Activated CD4-positive, alpha-beta T cell treated with anti-CD3 and anti-CD28 coated beads, Interleukin-10, Interleukin-2, amounts not matched to agents 100 ng/mL and 50 ng/mL, durations not matched to agents 16 hours and 8 hours (primary cell): ENCODE data around the gene FAM193A.
"Not testable (repeated sequence)": the region's sequence is repeated elsewhere in the genome, so short reads cannot be mapped to it uniquely, and the experiment has no call there.

Experiments
- DNase-seq: peaks from one replicate; pipeline ENCODE4 v3.0.0-alpha.2; 2020

The FAM193A gene

DNA sequence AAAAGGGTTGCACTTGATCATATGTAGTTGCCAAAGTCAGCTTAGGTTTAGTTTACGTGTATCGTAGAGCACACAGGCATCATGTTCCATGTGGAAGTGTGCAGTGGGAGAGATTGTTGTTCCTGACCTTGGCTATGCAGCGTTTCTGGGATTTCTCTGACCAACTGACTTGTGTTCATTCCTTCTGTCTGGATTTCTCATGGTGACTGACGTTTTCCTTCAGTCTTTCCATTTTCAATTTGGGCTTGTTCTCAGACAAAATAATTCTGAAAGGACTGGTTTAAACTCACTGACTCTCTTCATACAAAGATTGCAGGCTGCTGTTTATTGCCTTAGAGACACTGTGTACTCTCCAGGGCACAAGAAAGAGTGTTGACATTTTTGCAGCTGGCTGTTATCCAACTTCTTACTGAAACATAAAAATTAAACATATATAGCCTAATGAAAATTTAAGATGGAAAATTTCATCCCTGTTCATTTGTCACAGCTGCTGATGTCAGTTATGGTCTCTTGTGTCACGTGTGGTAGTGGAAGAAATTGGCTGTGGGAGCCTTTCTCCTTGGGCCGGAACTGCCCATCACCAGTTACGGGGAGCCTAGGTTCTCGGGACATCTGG is 124.3 kb downstream of the FAM193A start:
- no peak for DNase-seq

DNA sequence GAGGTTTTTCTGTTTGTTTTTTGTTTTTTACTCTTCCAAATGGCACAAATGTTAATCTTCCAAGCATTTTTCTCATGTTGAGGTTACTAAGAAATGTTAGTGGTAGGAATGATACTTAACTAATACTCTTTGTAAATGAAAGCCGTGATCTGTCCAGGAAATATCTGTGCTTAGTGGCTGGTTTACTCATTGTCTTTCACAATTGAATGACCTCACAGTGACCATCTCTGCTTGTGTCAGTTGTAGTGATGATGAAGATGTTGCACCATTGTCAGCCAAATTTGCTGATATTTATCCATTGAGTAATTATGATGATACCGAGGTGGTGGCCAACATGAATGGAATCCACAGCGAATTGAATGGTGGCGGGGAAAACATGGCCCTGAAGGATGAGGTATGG is 126.2 kb downstream of the FAM193A start:
- DNase-seq = no peak

DNA sequence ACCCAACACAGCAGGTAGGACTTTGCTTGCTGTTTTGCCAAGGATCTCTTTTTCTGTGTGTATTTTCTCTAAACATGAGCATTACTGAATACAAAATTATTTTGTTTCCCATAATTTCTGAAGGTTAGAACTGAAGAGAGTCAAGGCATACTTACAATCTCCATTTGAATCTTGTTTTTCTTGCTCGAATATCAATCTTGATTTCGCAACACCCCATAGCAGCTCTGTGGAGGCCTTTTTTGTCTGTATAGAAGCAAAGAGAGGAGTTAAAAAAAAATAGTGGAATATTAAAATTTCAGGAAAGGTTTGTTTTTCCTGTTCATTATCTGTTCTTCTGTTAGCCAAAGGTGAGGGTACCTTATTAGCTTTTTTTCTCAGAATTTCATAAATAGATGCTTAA is 126.8 kb downstream of the FAM193A start:
- no peak for DNase-seq

- DNase-seq = peak; percentile 41
Measured at GRCh38 chr4:2666722-2667247, 130.3 kb downstream of the FAM193A start.

DNA sequence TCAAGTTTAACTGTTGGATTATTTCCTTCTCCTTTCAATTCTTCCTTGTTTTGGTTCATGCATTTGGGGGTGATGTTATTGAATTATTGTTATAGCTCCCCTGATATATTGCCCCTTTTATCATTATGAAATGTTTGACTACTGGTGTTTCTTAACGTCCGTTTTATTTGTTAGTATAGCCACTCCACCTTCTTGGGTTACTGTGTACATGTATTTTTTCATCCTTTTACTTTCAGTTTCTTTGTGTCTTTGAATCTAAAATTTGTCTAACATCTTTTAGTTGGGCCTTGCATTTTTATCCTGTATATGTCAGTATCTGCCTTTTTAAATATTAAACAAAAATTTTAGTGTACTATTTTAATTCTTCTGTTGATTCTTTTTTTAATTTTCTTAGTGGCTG is 131.0 kb downstream of the FAM193A start:
- DNase-seq = no peak

- no peak for DNase-seq
Measured at GRCh38 chr4:2671267-2671895, 134.9 kb downstream of the FAM193A start.

DNA sequence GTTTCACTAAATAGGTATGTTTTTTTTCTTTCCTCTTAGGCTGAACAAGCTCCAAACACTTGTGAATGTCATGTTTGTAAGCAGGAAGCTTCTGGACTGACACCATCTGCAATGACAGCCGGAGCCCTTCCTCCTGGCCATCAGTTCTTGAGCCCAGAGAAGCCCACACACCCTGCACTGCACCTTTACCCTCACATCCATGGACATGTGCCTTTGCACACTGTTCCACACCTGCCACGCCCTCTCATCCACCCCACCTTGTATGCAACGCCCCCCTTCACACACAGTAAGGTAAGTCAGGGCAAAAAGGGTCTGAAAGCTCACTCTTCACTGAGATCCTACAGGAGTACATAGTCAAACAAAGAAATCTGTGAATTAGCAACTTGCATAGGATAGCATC is 135.6 kb downstream of the FAM193A start:
- DNase-seq = no peak

DNA sequence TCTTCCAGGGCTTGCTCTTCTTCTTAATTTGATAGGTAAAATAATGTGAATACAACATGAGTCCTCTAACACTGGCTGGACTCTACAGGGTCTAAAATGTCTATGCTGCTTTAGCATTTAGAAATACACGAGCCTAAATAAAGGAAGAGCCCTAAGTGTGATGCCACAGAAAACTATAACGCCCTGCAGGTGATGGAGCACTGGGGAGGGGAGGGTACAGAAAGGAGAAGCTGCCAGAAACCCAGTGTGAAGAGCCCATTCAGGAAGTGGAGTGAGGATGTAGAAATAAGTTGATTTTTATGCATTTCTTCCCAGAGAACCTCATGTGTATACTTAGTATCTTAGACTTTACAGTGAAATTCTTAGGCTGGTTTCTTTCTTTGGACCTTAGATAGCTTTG is 136.3 kb downstream of the FAM193A start:
- no peak for DNase-seq

DNA sequence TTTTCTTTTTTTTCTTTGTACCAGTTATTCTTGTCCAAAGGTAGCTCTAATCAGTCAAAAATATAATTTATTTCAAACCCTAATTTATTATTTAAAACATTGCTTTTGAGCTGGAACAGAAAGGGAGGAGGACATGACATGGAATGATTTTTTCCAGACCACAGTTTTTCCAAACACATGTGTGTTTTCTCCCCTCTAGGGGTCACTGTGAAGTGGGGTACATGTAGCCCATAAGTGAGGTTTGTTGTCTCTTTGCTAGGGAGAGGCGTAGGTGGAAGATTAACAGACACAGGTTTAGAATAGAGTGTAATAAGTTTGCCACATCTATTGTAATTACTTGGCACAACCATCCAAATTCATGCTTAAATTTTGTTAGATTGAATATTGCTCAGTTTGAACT is 136.7 kb downstream of the FAM193A start:
- DNase-seq = no peak

DNA sequence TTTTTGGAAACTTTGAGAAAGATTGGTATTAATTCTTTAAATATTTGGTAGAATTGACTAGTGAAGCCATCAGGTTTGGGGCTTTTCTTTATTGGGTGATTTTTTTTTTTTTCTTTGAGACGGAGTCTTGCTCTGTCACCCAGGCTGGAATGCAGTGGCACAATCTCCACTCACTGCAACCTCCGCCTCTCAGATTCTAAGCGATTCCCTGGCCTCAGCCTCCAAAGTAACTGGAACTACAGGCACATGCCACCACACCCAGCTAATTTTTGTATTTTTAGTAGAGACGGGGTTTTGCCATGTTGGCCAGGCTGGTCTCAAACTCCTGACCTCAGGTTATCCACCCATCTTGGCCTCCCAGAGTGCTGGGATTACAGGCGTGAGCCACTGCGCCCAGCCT is 143.3 kb downstream of the FAM193A start:
- not testable (repeated sequence) for DNase-seq

- no peak for DNase-seq
Measured at GRCh38 chr4:2684486-2684885, 148.0 kb downstream of the FAM193A start.

- no peak for DNase-seq
Measured at GRCh38 chr4:2685541-2685940, 149.1 kb downstream of the FAM193A start.

DNA sequence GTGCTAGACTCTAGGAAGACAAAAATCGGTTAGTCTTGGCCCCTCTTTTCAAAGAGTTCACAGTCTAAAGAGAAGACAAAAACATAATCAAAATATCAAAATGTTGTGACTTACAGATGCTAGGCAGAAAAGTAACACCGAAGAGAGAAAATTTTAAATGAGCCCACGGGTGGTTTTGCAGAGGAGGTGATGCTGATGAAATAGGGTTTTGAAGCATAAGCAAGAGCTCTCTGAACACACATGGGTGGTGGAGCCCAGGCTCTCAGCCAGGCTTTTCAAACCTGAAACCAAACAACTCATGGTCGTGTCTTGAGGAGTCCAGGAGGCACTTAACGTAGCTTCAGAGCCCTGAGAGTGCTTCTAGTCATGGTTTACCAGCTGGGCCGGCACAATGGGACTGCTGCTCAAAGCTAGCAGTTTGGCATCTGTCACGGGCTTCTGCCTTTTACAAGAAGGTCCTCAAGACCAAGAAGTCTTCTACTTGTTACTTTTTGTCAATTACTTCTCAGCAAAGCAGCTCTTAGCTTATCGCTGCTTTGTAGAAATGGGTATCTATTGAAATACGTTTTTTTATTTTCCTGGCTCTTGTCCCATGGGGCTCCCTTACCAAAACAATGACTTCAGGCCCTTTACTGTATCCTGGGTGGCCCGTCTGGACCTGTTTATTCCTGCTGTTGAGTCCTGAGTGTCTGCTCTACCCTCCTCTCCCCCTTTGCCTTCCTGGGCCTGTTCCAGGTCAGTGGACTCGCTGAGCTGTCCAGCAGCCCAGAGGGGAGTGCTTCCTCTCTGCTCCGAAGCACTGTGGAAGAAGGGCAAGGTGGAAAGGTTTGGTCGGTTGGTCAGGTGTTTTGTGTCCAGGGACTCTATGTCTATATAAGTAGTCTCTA is 150.2 kb downstream of the FAM193A start:
- DNase-seq = no peak

DNA sequence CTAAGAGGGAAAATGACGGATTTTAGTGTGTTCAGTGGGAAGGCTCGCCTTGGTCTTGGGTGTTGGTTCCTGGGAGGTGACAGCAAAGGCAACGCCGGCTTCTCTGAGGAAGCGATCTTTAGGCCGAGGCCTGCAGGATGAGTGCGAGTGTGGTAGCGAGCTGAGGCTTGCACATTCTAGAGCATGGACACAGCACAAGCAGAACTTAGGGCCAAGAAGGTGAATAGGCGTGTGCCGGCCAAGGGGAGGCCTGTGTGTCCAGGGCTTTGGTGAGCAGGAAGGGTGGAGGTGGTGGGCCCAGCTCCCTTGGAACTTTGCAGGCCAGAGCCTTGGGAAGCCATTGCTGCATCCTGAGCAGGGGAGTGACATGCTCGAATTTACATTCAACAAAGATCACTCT is 151.8 kb downstream of the FAM193A start:
- DNase-seq = no peak

DNA sequence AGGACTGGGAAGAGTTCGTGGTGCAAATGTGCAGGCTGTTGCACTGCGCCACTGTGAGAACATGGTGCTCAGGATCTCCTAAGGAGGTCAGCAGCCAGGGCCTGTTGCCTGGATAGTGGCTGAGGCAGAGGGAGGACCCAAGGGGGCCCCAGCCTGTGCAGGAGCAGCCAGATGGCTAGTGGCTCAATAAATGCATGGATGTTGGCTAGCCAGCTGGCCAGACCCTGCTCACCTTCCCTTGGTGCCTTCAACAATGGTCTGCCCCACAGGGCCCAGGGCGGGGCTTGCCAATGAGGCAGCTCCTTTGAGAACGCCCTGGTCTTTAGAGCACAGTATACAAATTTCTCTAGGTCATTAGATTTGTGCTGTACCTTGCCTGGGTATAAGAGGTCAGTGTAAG is 152.2 kb downstream of the FAM193A start:
- no peak for DNase-seq

DNA sequence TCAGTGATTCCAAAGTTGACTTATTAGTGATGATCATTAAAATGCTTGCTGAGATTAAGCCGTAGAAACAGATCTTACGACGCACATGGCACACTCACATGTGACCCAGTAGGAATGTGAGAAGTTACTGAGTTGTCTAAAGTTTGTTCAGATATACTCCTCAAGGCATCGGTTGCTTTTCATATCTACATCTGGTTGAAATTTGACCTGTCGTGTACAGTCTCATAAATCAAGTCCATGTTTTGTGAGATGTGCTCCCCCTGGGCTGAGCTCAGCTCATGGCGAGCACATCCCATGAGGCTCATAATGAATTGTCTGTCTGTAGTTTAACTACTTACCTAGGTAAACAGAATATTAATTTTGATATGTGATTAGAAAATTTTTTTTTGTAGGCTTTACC is 152.7 kb downstream of the FAM193A start:
- DNase-seq = no peak

GRCh38 chr4:2689825-2690700 is 153.6 kb downstream of the FAM193A start:
- DNase-seq = peak; percentile 60

GRCh38 chr4:2691313-2691712 is 154.9 kb downstream of the FAM193A start:
- DNase-seq = no peak

- peak; percentile 26 for DNase-seq
Measured at GRCh38 chr4:2691952-2692435, 155.5 kb downstream of the FAM193A start.

DNA sequence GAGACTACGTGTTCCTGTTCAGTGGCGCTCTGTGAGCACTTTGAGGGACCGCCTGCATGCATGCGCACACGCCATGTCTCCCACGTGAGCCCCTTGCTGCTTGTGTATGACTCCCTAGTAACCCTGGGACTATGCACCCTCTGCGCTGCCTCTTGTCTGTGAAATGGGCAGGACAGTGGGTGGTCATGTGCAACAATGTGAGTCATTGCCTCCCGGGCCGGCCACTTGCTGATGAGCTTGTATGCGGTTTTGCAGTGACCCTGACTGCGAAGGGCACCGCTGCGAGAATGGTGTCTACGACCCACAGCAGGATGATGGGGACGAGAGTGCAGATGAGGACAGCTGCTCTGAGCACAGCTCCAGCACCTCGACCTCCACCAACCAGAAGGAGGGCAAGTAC is 158.2 kb downstream of the FAM193A start:
- DNase-seq = no peak

DNA sequence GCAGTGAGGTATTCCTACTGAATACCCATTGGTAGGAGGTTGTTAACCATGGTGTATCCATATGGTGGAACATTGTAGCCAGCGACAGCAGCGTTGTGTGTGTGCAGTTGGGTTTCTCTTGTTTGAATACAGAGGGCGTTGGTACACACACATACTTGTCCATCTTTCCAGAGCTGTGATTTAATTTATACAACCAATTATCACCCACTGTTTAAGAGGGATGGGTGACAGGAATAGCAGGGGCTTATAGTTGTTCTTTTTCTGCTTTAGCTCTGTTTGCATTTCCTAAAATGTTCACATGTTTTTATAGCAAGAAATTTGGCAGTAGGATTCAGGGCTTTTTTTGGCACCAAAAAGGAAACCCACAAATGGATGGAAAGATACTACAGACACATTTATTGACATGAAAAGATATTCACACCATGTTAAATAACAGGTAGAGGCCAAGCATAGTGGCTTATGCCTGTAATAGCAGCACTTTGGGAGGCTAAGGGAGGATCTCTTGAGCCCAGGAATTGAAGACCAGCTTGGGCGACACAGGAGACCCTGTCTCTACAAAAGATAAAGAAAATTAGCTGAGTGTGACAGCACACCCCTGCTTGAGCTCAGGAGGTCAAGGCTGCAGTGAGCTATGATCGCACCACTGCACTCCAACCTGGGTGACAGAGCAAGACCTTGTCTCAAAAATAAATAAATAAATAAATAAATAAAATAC is 159.1 kb downstream of the FAM193A start:
- no peak for DNase-seq

- DNase-seq = no peak
Measured at GRCh38 chr4:2696423-2696822, 160.0 kb downstream of the FAM193A start.
